GM19468 (cell line): ENCODE measurements around the gene TRIM67.
"Not testable (repeated sequence)": the region's sequence is repeated elsewhere in the genome, so short reads cannot be mapped to it uniquely, and the experiment has no call there.

Experiments used
- ATAC-seq: cut with Tn5 transposase; IDR thresholded peaks from one replicate; pipeline ENCODE4 v1.9.1; 2021; ENCODE audit warnings: mild to moderate bottlenecking, moderate library complexity, moderate number of reproducible peaks; ENCODE audit not compliant: unreplicated experiment; ENCODE audit errors: extremely low read depth

Gene TRIM67

GRCh38 chr1:231155808-231156207, 6.0 kb upstream of the TRIM67 start:
- no peak for ATAC-seq

DNA sequence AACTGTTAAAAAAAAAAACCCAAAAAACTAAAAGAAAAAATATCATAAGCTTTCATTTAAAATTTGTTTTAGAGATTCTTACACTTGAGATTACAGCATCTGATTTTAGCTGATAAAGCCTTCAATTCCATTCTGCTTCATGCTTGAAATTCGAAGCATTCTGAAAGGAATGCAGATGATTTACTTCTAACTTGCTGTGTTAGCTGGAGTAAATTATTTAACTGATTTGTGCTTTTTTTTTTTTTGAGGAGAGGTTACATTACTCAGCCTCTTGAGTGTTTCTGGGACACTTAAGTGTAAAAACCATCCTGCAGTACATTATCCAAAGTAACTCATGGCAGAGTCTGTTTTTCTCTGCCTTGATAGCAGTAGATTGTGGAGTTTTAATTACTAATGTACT, 4.5 kb upstream of the TRIM67 start:
- no peak for ATAC-seq

DNA sequence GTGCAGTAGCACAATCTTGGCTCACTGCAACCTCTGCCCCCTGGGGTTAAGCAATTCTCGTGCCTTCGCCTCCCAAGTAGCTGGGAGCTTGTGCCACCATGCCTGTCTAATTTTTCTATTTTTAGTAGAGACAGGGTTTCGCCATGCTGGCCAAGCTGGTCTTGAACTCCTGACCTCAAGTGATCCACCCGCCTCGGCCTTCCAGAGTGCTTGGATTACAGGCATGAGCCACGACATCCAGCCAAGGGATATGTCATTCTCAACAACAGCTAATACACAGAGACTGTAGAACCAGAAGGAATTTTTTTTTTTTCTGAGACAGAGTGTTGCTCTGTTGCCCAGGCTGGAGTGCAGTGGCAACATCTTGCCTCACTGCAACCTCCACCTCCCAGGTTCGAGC, 3.7 kb upstream of the TRIM67 start:
- ATAC-seq: not testable (repeated sequence)

DNA sequence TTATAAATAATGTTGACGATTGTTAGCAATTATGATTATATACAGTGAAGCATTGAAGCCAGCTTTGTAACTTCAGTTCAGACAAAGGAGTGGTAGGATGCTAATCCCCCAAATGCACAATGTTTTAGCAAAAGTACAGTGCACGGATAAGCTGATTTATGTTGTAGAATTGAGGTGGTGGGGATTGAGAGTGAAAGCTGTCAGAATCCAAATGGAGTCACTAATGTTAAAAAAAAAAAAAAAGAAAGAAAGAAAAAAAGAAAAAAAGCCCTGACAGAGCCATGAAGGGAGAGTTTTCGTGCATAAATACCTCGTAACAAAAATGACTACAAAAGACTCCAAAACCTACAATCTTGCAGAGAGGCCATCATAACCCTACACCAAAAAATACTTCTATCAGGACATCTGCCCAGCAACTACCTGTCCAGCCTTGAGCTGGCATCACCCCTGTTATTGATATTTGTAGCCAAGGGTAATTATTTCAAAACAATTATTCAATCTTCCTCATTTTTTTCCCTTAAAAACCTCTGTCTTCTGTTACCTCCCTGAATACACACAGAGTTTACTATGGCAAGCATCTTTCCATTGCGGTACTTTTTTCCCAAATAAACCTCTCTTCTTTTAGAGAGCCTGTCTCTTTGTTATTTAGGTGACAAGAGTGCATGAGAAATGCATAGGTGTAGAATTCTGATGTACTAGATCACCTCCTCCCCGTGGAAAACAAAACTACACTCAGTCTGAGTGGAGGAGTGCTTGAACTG, 2.5 kb upstream of the TRIM67 start:
- ATAC-seq: no peak

DNA sequence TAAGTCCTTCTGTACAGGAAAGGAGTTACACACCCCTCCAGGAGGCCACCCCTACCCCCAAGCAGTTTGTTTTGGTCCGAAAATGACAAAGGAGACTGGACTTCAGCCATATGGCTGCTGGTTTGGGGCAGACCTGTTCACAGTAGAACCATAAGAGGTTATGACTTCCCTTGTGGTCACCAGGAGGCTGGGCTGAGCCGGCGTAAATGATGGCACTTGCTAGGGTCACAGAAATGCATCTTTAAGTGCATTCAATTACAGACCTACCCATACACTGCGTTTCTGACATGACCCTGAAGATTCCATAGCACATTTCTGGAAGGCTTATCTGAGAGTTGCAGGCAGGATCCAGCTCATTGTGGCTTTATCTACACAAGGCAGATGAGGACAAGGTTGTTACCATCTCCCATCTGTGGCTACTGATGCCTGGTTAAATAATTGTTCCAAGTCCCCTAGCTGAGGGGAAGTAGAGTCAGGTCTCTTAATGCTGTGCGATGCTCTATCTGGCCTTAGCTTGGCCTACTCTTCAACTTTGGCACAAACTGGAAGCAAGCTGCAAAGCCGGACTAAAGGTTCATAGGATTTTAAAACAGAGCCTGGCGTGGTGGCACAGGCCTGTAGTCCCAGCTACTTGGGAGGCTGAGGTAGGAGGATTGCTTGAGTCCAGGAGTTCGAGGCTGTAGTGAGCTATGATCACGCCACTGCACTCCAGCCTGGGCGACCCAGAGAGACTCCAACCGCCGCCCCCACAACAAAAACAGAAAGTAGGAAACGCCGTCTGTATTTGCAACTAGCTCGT, 1.7 kb upstream of the TRIM67 start:
- ATAC-seq: no peak

- no peak for ATAC-seq
Measured at GRCh38 chr1:231160895-231161666, 777 bp upstream of the TRIM67 start.

GRCh38 chr1:231162297-231162969, 575 bp downstream of the TRIM67 start:
- ATAC-seq: no peak

GRCh38 chr1:231162970-231163829, 1.3 kb downstream of the TRIM67 start:
- no peak for ATAC-seq

- no peak for ATAC-seq
Measured at GRCh38 chr1:231163830-231164427, 2.1 kb downstream of the TRIM67 start.

- ATAC-seq: no peak
Measured at GRCh38 chr1:231165371-231165770, 3.5 kb downstream of the TRIM67 start.

GRCh38 chr1:231166398-231166797, 4.5 kb downstream of the TRIM67 start:
- ATAC-seq: no peak

DNA sequence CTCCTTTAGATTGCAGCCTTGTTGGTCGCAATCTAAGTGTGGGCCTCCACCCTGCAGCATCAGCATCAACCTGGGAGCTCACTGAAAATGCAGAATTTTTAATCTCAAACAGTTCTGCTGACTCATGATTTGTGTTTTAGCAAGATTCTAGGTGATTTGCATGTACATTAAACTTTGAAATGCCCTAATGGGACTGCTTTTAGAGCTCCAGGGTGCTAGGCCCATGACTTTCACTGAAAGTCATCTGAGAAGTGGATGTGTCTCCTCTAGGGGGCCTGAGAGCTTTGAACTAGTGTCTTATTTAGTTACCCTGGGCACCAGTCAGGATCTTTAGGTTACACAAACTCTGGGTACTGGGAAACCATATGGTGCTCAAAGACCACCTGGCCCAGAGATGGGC, 9.0 kb downstream of the TRIM67 start:
- ATAC-seq: no peak

DNA sequence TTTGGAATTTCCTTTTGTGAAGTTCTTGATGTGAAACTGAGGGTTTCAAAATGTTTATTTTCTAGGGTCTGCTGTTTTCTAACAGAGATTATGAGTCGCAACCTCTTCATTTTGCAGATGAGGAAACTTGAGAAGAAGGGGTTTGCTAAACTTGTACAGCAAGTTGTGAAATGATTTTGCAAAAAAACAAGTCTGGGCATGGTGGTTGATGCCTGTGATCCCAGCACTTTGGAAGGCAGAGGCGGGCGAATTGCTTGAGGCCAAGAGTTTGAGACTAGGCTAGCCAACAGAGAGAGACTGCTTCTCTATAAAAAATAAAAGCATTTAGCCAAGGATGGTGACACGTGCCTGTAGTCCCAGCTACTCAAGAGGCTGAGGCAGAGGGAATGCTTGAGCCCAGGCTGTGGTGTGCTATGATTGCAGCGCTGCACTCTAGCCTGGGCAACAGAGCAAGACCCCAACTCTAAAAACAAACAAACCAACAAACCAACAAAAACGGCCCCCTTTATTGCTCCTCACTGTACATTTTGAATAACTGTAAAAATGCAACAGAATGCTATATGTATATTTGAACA, 9.9 kb downstream of the TRIM67 start:
- ATAC-seq: no peak

DNA sequence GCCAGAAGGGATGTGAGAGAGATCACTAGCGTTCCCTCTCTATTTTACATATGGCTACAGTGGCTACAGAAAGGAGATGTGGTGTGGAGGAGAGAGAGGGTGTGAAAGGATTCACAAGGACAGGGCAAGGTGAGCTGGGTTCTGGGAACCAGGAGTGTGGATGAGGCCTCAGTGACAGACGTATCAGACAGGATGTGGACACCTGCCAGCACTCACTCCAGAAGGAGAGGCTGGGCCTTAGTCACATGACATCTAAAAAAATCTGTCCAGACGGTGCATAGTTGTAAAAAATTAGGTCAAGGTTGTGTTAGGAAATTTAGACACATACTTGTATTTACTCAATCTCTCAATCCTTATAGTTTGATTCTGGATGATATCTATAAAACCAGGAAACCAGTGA, 10.6 kb downstream of the TRIM67 start:
- ATAC-seq: no peak

GRCh38 chr1:231176421-231176820, 14.6 kb downstream of the TRIM67 start:
- ATAC-seq: no peak

- no peak for ATAC-seq
Measured at GRCh38 chr1:231177226-231177625, 15.4 kb downstream of the TRIM67 start.

DNA sequence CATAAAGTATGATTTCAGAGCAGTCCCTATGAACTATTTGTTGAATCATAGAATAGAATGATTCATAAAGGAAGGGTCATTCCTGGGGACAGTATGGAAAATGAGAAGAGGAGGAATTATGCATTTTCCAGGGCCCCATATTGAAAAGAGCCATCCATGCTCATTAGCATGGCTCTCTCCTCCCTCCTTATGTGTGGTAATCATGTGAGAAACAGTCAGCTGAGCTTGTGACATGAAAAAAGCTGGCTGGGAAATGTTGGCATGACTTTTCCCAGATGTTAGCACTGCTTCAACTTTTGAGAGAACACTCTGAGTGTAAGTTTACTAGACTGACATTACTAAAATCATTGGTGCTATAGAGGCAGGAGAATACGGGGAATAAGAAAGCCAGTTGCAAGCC, 16.1 kb downstream of the TRIM67 start:
- ATAC-seq: no peak

- ATAC-seq: no peak
Measured at GRCh38 chr1:231178970-231179369, 17.1 kb downstream of the TRIM67 start.

- ATAC-seq: no peak
Measured at GRCh38 chr1:231180034-231180433, 18.2 kb downstream of the TRIM67 start.
